ENCODE data around the gene VPS13D. TPM values are rescaled to one million over a fixed set of nuclear protein-coding genes. Genes with fewer than 3 reads are reported as not detected.

The VPS13D gene
- total and polyA plus RNA-seq, 10 donors = 10.1 to 108 (median 86.3) TPM

DNA sequence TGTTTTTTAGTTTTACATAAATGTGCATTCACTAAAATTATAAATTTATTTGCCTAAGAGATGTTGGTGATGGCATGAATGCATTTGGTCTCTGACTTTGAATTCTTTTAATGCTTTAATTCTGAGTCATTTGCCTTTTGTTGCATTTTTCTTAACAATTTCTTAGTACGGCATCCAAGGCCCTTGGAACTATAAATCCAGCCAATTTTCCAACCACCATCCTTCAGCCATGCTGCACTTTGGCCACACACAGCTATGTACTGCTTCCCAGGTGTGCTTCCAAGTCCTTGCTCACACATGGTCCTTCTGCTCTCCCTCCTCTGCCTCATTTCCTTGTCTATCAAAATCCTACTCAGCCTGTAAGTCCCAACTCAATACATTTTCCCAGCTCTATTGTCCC is 227.1 kb downstream of the VPS13D start:
- Histone ChIP-seq H3K4me1 (peaks cover 0 to 65% (median 27%) of the 10 kb centered on the region in 6 donors), H3K27me3 (replicated peaks in 1 of 7) (no peaks in the 10 kb centered on the region), H3K9me3 (no peaks in the 10 kb centered on the region), H3K27ac (no peak overlapping the region), H3K36me3 (peaks cover 0 to 78% (median 33%) of the 10 kb centered on the region in 6 donors), H3K4me3 (no peak overlapping the region)
- WGBS, 5 donors = 81 to 90% (median 85%) methylated on average over 1 of the region's 1 CpG
- DNase-seq = no peak
- TF ChIP-seq POLR2AphosphoS5 (IDR thresholded peaks at IDR 0.05) = no peak
- TF ChIP-seq, protein P1, sequence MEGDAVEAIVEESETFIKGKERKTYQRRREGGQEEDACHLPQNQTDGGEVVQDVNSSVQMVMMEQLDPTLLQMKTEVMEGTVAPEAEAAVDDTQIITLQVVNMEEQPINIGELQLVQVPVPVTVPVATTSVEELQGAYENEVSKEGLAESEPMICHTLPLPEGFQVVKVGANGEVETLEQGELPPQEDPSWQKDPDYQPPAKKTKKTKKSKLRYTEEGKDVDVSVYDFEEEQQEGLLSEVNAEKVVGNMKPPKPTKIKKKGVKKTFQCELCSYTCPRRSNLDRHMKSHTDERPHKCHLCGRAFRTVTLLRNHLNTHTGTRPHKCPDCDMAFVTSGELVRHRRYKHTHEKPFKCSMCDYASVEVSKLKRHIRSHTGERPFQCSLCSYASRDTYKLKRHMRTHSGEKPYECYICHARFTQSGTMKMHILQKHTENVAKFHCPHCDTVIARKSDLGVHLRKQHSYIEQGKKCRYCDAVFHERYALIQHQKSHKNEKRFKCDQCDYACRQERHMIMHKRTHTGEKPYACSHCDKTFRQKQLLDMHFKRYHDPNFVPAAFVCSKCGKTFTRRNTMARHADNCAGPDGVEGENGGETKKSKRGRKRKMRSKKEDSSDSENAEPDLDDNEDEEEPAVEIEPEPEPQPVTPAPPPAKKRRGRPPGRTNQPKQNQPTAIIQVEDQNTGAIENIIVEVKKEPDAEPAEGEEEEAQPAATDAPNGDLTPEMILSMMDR (IDR thresholded peaks at IDR 0.05 in 8 of 11, conservative IDR thresholded peaks at IDR 0.05 in 3 of 11) = no peak
- no peak for TF ChIP-seq POLR2A (IDR thresholded peaks at IDR 0.05)
- intact Hi-C loops (cut with DNase I; ENCODE audit: low total_unique reads) = no loop called here

DNA sequence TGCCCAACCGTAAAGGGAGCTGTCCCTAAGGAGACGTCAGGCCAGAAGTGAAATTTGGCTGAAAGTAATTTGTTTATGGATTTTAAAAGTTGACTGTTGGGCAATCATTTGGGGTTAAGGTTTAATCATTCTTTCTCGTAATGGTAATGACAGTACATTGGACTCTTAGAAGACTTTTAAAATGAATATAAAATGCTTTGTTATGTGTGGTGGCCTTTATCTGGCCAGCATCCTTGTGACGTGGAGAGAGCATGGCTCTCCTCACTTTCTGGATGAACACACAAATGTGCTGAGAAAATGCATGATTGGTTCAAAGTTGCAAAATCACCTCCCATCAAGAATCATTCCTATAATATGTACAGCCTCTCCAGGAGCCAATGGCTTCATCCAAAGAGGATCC is 227.9 kb downstream of the VPS13D start:
- intact Hi-C loops (cut with DNase I; ENCODE audit: low total_unique reads) = no loop called here
- no peaks in the 10 kb centered on the region for H3K27me3 ChIP-seq (replicated peaks in 1 of 7)
- peak overlapping the region in 3 of 8 donors; percentile 12 to 26 (median 18) for H3K27ac ChIP-seq
- peaks cover 0 to 78% (median 36%) of the 10 kb centered on the region in 6 donors for H3K36me3 ChIP-seq
- H3K9me3 ChIP-seq = no peaks in the 10 kb centered on the region
- peaks cover 0 to 57% (median 27%) of the 10 kb centered on the region in 6 donors for H3K4me1 ChIP-seq
- 78 to 89% (median 85%) methylated on average over 4 of the region's 4 CpGs for WGBS, 5 donors
- no peak for DNase-seq
- H3K4me3 ChIP-seq = no peak overlapping the region
- TF ChIP-seq, protein P1 (IDR thresholded peaks at IDR 0.05 in 8 of 11, conservative IDR thresholded peaks at IDR 0.05 in 3 of 11) = no peak
- TF ChIP-seq POLR2AphosphoS5 (IDR thresholded peaks at IDR 0.05) (no peak), POLR2A (IDR thresholded peaks at IDR 0.05) (no peak)

DNA sequence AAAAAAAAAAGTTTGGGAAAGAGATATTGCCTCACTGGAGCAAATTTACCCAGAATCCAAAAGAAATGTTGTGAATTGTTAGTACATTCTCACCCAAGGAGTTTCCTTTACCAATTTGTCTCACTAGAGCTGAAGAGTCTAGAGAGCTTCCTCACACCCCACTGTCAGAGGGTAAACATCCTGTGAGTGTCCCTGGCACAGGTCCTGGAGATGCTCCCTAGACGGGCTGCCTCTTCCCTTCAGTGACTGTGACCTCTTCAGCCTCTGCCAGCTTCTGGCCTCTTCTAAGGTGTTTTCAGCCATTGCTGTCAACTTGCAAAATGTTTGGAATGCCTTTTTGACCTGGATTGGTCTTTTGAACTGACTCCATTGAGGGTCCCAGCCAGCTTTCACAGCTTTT is 228.7 kb downstream of the VPS13D start:
- WGBS, 5 donors = 33 to 58% (median 50%) methylated on average over 1 of the region's 1 CpG
- Histone ChIP-seq H3K9me3 (no peaks in the 10 kb centered on the region), H3K36me3 (peaks cover 0 to 81% (median 44%) of the 10 kb centered on the region in 6 donors), H3K27ac (peak overlapping the region in 2 of 8 donors; percentile 18 to 26), H3K4me1 (peaks cover 0 to 49% (median 22%) of the 10 kb centered on the region in 6 donors), H3K4me3 (no peak overlapping the region), H3K27me3 (replicated peaks in 1 of 7) (no peaks in the 10 kb centered on the region)
- intact Hi-C loops (cut with DNase I; ENCODE audit: low total_unique reads) = no loop called here
- no peak for DNase-seq
- no peak for TF ChIP-seq POLR2AphosphoS5 (IDR thresholded peaks at IDR 0.05)
- TF ChIP-seq, protein P1 (IDR thresholded peaks at IDR 0.05 in 8 of 11, conservative IDR thresholded peaks at IDR 0.05 in 3 of 11) = no peak
- no peak for TF ChIP-seq POLR2A (IDR thresholded peaks at IDR 0.05)

DNA sequence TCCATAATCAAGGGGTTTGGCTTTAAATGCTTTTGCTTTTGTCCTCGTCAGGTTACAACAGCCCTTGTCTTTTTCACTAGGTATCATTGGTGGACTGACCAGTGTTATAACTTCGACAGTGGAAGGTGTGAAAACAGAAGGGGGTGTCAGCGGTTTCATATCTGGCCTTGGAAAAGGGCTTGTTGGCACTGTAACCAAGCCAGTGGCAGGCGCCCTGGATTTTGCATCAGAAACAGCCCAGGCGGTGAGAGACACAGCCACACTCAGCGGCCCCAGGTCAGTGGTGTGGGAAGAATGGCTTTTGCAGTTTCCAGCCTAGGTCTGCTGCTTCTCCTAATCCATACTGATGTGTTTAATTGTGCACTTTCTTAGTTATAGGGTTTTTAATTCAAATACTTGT is 230.3 kb downstream of the VPS13D start:
- H3K4me1 ChIP-seq = peaks cover 0 to 33% (median 8%) of the 10 kb centered on the region in 6 donors
- H3K36me3 ChIP-seq = peaks cover 0 to 97% (median 44%) of the 10 kb centered on the region in 6 donors
- H3K4me3 ChIP-seq = no peak overlapping the region
- no peaks in the 10 kb centered on the region for H3K9me3 ChIP-seq
- WGBS, 5 donors = 90 to 98% (median 93%) methylated on average over 6 of the region's 6 CpGs
- intact Hi-C loops (cut with DNase I; ENCODE audit: low total_unique reads) = no loop called here
- TF ChIP-seq POLR2A (IDR thresholded peaks at IDR 0.05) (no peak), POLR2AphosphoS5 (IDR thresholded peaks at IDR 0.05) (no peak)
- TF ChIP-seq, protein P1 (IDR thresholded peaks at IDR 0.05 in 8 of 11, conservative IDR thresholded peaks at IDR 0.05 in 3 of 11) = no peak
- no peak for DNase-seq
- H3K27ac ChIP-seq = no peak overlapping the region
- H3K27me3 ChIP-seq (replicated peaks in 1 of 7) = no peaks in the 10 kb centered on the region
